Epithelial cell of umbilical artery (primary cell): ENCODE data around the gene DYRK2. TPM values are rescaled to one million over a fixed set of nuclear protein-coding genes. Genes with fewer than 3 reads are reported as not detected.

ENCODE experiments used
- total RNA-seq: library from RNA; depleted of rRNA; stranded (reverse); fragments of >200 nt; gene quantifications from 2 replicates; pipeline ENCODE4 v1.2.3, GENCODE V29; 2014

Gene DYRK2
- 6.2 and 10.5 TPM in 2 replicates for total RNA-seq

GRCh38 chr12:67648521-67649260 lies at the start of gene DYRK2:
TSS of gene DYRK2 (plus strand) at chr12:67648745. CDS start at chr12:67649134, 389 bp downstream.

